PFSK-1 (cell line): ENCODE data around the gene DAZAP2.

Source experiments
- FOXP2 ChIP-seq: optimal IDR thresholded peaks from 2 replicates; pipeline ENCODE3; 2011; ENCODE audit warnings: borderline replicate concordance, control low read depth, inconsistent platforms; ENCODE audit not compliant: insufficient read depth; ENCODE audit errors: extremely low read length, extremely low read depth
- POLR2AphosphoS5 ChIP-seq: IDR thresholded peaks from 2 replicates; pipeline ENCODE4 v1.6.1; 2012; ENCODE audit warnings: low read depth, mild to moderate bottlenecking, control low read depth, low read length, moderate library complexity
- TAF1 ChIP-seq: IDR thresholded peaks from 2 replicates; pipeline ENCODE4 v1.6.1; 2012; ENCODE audit warnings: low read length, control low read depth, borderline replicate concordance; ENCODE audit not compliant: insufficient read depth
- TF ChIP-seq, protein P1 (sequence below), 2 experiments: IDR thresholded peaks; 2 replicates each; pipeline versions ENCODE4 v1.6.1 to v1.8.0; 2011 to 2012; ENCODE audit warnings: low read depth in 2 of 2, low read length in 2 of 2, control low read depth in 1 of 2, inconsistent platforms in 1 of 2, mild to moderate bottlenecking in 1 of 2, moderate library complexity in 1 of 2; ENCODE audit not compliant: insufficient read depth in 1 of 2

DNA sequence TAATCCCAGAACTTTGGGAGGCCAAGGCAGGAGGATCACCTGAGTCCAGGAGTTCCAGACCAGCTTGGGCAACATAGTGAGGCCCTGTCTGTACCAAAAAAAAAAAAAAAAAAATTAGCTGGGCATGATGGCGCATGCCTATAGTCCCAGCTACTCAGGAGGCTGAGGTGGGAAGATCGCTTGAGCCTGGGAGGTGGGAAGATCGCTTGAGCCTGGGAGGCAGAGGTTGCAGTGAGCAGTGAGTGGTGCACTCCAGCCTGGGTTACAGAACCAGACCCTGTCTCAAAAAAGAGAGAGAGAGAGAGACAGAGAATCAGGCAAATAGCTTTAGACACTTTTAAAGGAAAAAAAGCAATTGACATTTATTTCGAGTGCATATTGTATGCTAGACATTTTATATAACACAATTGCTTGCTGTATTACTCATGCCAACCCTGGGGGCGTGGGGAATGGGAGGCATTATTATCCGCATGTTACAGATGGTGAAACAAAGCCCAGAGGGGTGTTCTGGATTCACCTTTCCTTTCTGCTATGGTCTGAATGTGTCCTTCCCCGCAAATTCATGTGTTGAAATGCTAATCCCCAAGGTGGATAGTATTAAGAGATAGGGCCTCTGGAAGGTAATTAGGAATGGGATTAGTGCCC is 30.5 kb upstream of the DAZAP2 start:
- TF ChIP-seq POLR2AphosphoS5 (no peak), TAF1 (no peak), FOXP2 (no peak)
- TF ChIP-seq, protein P1, sequence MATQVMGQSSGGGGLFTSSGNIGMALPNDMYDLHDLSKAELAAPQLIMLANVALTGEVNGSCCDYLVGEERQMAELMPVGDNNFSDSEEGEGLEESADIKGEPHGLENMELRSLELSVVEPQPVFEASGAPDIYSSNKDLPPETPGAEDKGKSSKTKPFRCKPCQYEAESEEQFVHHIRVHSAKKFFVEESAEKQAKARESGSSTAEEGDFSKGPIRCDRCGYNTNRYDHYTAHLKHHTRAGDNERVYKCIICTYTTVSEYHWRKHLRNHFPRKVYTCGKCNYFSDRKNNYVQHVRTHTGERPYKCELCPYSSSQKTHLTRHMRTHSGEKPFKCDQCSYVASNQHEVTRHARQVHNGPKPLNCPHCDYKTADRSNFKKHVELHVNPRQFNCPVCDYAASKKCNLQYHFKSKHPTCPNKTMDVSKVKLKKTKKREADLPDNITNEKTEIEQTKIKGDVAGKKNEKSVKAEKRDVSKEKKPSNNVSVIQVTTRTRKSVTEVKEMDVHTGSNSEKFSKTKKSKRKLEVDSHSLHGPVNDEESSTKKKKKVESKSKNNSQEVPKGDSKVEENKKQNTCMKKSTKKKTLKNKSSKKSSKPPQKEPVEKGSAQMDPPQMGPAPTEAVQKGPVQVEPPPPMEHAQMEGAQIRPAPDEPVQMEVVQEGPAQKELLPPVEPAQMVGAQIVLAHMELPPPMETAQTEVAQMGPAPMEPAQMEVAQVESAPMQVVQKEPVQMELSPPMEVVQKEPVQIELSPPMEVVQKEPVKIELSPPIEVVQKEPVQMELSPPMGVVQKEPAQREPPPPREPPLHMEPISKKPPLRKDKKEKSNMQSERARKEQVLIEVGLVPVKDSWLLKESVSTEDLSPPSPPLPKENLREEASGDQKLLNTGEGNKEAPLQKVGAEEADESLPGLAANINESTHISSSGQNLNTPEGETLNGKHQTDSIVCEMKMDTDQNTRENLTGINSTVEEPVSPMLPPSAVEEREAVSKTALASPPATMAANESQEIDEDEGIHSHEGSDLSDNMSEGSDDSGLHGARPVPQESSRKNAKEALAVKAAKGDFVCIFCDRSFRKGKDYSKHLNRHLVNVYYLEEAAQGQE (IDR thresholded peaks at IDR 0.05; ENCODE audit: insufficient read depth in 1 of 2, low read depth in 2 of 2, low read length in 2 of 2) = no peak
